SK-N-SH treated with all-trans-retinoic acid at 6 μM for 48 hours (cell line): Measurements from ENCODE around the gene ZNF341.

ENCODE experiments used
- ATAC-seq: fragments of 200-7000 bp; cut with Tn5 transposase; 3 replicates; pipeline ENCODE4 v1.9.1; 2020; ENCODE audit warnings: mild to moderate bottlenecking, moderate library complexity
- ARNTL ChIP-seq: fragments of 450-650 bp; formaldehyde crosslinking; IDR thresholded peaks from 2 replicates; pipeline ENCODE4 v1.5.0; 2020; ENCODE audit warnings: low read depth, mild to moderate bottlenecking, moderate library complexity, borderline replicate concordance
- BACH2 ChIP-seq: fragments of 250-450 bp; sonication (Bioruptor Pico); IDR thresholded peaks from 2 replicates; pipeline ENCODE4 v1.9.0; 2021; ENCODE audit warnings: mild to moderate bottlenecking, borderline replicate concordance
- CSDC2 ChIP-seq: fragments of 250-450 bp; sonication (Bioruptor Pico); IDR thresholded peaks from 2 replicates; pipeline ENCODE4 v1.5.0; 2020; ENCODE audit warnings: mild to moderate bottlenecking, moderate library complexity
- ESRRG ChIP-seq: fragments of 250-450 bp; sonication (Bioruptor Pico); IDR thresholded peaks from 2 replicates; pipeline ENCODE4 v1.6.1; 2021; ENCODE audit warnings: mild to moderate bottlenecking
- GLIS3 ChIP-seq: fragments of 250-450 bp; sonication (Bioruptor Pico); IDR thresholded peaks from 2 replicates; pipeline ENCODE4 v1.5.0; 2020; ENCODE audit warnings: mild to moderate bottlenecking, moderate library complexity
- ISL1 ChIP-seq: fragments of 250-450 bp; sonication (Bioruptor Pico); IDR thresholded peaks from 2 replicates; pipeline ENCODE4 v2.1.2; 2022; ENCODE audit warnings: mild to moderate bottlenecking, moderate library complexity
- OSR1 ChIP-seq: fragments of 250-450 bp; sonication (Bioruptor Pico); IDR thresholded peaks from 2 replicates; pipeline ENCODE4 v1.8.0; 2022; ENCODE audit warnings: moderate library complexity, mild to moderate bottlenecking, inconsistent platforms
- PPARA ChIP-seq: fragments of 250-450 bp; sonication (Bioruptor Pico); IDR thresholded peaks from 2 replicates; pipeline ENCODE4 v1.5.0; 2020; ENCODE audit warnings: mild to moderate bottlenecking, borderline replicate concordance
- RARB ChIP-seq: fragments of 250-450 bp; sonication (Bioruptor Pico); IDR thresholded peaks from 2 replicates; pipeline ENCODE4 v1.8.0; 2021; ENCODE audit warnings: mild to moderate bottlenecking, moderate library complexity
- SNAI2 ChIP-seq: fragments of 250-450 bp; sonication (Bioruptor Pico); IDR thresholded peaks from 2 replicates; pipeline ENCODE4 v1.5.0; 2020; ENCODE audit warnings: mild to moderate bottlenecking, moderate library complexity
- TCF4 ChIP-seq: fragments of 250-450 bp; sonication (Bioruptor Pico); IDR thresholded peaks from 2 replicates; pipeline ENCODE4 v1.8.0; 2021; ENCODE audit warnings: mild to moderate bottlenecking, moderate library complexity, borderline replicate concordance
- TOX ChIP-seq: fragments of 250-450 bp; sonication (Bioruptor Pico); IDR thresholded peaks from 2 replicates; pipeline ENCODE4 v1.8.0; 2021; ENCODE audit warnings: mild to moderate bottlenecking, moderate library complexity, borderline replicate concordance
- ZNF565 ChIP-seq: fragments of 450-650 bp; formaldehyde crosslinking; conservative IDR thresholded peaks from 2 replicates; pipeline ENCODE4 v1.5.0; 2020; ENCODE audit warnings: low read depth, mild to moderate bottlenecking, moderate library complexity
- ZNF70 ChIP-seq: fragments of 450-650 bp; formaldehyde crosslinking; IDR thresholded peaks from 2 replicates; pipeline ENCODE4 v1.5.0; 2020; ENCODE audit warnings: mild to moderate bottlenecking, moderate library complexity
- TF ChIP-seq, protein P1 (sequence below): fragments of 250-450 bp; sonication (Bioruptor Pico); IDR thresholded peaks from 2 replicates; pipeline ENCODE4 v1.8.0; 2020; ENCODE audit warnings: mild to moderate bottlenecking, moderate library complexity, borderline replicate concordance
- TF ChIP-seq, protein P2 (sequence below): fragments of 250-450 bp; sonication (Bioruptor Pico); IDR thresholded peaks from 2 replicates; pipeline ENCODE4 v1.5.0; 2020; ENCODE audit warnings: mild to moderate bottlenecking, moderate library complexity
- TF ChIP-seq, protein P3 (sequence below): fragments of 250-450 bp; sonication (Bioruptor Pico); IDR thresholded peaks from 2 replicates; pipeline ENCODE4 v1.8.0; 2021; ENCODE audit warnings: low read depth, mild to moderate bottlenecking, moderate library complexity, borderline replicate concordance

ZNF341 gene

DNA sequence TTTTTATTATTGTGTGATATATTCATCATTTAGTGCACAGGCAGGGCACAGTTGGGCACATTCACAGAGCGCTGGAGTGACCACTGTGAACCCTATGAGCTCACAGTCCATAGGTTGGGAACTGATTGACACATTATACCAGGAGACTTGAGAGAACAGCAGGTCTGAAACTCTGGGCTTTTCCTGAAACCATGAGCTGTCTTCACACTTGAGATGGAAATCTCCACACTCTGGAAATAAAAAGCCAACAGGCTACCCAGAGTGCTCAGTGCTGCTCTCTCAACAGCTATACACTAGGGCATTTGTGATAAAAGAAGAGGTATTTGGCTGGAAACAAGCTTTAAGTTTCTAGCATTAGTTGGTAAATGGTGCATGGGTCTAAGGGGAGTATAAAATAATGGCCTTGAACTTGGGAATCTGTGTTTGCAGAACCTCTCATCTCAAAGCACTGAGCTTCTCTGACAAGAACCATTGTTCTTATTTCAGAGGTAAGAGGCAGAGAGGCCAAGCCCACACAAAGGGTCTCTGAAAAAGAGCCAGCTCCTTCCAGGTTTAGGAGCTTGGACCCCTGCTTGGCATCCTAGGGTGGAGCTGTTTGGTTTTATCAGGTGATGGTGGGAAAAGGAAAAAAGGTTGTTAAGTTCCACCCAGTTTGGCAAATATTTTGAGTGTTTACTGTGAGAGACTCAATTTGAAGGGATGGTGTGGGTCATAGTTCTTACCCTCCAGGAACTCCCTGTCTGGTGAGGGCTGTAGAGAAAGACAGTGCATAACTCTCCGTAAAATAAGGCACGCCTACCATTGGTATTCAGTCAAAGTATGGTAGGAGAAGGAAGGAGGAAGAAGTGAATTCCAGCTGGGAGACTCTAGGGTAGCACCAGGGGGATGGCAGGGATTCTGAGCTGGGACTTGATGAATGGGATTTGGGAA, 93.8 kb downstream of the ZNF341 start (continued):
- TF ChIP-seq, protein P1, sequence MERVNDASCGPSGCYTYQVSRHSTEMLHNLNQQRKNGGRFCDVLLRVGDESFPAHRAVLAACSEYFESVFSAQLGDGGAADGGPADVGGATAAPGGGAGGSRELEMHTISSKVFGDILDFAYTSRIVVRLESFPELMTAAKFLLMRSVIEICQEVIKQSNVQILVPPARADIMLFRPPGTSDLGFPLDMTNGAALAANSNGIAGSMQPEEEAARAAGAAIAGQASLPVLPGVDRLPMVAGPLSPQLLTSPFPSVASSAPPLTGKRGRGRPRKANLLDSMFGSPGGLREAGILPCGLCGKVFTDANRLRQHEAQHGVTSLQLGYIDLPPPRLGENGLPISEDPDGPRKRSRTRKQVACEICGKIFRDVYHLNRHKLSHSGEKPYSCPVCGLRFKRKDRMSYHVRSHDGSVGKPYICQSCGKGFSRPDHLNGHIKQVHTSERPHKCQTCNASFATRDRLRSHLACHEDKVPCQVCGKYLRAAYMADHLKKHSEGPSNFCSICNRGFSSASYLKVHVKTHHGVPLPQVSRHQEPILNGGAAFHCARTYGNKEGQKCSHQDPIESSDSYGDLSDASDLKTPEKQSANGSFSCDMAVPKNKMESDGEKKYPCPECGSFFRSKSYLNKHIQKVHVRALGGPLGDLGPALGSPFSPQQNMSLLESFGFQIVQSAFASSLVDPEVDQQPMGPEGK (CRISPR knock-in tag) = no peak

DNA sequence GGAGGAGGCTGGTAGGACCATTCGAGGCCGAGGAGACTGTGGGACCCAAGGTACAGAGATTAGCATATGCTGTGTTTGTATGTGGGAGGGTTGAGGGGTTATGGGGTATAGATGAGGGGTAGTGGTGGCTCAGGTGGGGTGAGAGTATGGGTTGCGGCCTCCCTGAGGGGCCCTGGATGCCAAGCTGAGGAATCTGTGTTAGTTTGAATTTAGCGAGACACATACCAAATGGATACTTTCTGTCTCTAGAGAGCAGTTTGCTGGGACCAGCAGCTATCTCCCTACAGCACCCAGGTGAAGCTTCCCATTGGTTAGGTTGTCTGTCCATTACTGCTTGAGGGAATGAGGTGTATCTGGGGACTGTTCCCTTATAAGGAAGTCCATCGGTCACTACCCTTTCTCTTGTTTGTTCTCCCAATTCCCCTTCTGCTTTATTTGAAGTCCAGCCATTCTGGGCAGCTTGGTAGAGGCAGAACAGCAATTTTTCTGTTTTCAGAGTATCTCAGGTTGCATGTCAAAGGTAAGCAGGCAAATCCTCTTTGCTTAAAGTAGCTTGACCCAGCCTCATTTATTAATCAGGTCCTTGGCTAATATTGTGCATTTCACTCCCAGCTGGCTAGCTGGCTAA, 94.6 kb downstream of the ZNF341 start:
- no peak; the same call in 2 of the 3 replicates for ATAC-seq
- no peak for TF ChIP-seq TOX (CRISPR knock-in tag)
- TF ChIP-seq ZNF565 (CRISPR knock-in tag) = no peak
- no peak for TF ChIP-seq TCF4
- no peak for TF ChIP-seq ISL1
- TF ChIP-seq RARB (CRISPR knock-in tag) = no peak
- TF ChIP-seq ARNTL (CRISPR knock-in tag) = no peak
- no peak for TF ChIP-seq OSR1
- no peak for TF ChIP-seq ZNF70 (CRISPR knock-in tag)
- TF ChIP-seq, protein P2, sequence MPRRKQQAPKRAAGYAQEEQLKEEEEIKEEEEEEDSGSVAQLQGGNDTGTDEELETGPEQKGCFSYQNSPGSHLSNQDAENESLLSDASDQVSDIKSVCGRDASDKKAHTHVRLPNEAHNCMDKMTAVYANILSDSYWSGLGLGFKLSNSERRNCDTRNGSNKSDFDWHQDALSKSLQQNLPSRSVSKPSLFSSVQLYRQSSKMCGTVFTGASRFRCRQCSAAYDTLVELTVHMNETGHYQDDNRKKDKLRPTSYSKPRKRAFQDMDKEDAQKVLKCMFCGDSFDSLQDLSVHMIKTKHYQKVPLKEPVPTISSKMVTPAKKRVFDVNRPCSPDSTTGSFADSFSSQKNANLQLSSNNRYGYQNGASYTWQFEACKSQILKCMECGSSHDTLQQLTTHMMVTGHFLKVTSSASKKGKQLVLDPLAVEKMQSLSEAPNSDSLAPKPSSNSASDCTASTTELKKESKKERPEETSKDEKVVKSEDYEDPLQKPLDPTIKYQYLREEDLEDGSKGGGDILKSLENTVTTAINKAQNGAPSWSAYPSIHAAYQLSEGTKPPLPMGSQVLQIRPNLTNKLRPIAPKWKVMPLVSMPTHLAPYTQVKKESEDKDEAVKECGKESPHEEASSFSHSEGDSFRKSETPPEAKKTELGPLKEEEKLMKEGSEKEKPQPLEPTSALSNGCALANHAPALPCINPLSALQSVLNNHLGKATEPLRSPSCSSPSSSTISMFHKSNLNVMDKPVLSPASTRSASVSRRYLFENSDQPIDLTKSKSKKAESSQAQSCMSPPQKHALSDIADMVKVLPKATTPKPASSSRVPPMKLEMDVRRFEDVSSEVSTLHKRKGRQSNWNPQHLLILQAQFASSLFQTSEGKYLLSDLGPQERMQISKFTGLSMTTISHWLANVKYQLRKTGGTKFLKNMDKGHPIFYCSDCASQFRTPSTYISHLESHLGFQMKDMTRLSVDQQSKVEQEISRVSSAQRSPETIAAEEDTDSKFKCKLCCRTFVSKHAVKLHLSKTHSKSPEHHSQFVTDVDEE (CRISPR knock-in tag) = no peak
- TF ChIP-seq, protein P3, sequence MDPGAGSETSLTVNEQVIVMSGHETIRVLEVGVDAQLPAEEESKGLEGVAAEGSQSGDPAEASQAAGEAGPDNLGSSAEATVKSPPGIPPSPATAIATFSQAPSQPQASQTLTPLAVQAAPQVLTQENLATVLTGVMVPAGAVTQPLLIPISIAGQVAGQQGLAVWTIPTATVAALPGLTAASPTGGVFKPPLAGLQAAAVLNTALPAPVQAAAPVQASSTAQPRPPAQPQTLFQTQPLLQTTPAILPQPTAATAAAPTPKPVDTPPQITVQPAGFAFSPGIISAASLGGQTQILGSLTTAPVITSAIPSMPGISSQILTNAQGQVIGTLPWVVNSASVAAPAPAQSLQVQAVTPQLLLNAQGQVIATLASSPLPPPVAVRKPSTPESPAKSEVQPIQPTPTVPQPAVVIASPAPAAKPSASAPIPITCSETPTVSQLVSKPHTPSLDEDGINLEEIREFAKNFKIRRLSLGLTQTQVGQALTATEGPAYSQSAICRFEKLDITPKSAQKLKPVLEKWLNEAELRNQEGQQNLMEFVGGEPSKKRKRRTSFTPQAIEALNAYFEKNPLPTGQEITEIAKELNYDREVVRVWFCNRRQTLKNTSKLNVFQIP (CRISPR knock-in tag) = no peak

DNA sequence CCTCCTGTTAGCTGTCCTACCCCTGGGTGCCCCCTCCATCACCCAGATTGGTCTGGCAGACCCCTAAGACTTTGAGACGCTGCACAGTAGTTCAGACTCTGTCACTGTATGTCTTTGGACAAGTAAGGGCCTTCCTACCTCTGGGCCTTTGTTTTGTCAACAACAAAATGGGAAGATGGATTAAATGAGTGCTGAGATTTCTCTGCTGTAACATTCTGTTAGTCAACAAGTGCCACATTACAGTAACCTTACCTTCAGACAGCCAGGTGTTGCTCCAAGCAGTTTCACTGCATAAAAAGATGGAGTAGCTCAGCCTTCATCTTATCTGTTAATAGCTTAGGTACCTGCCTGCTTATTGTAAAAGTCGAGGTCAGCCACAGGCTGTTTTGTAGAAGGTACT, 95.3 kb downstream of the ZNF341 start:
- TF ChIP-seq ISL1 (no peak), ESRRG (CRISPR knock-in tag) (no peak), PPARA (CRISPR knock-in tag) (no peak), CSDC2 (CRISPR knock-in tag) (no peak), TOX (CRISPR knock-in tag) (no peak), BACH2 (CRISPR knock-in tag) (no peak), GLIS3 (CRISPR knock-in tag) (no peak), OSR1 (no peak), SNAI2 (no peak), ARNTL (CRISPR knock-in tag) (no peak)
- TF ChIP-seq, protein P1 (CRISPR knock-in tag) = no peak
- TF ChIP-seq, protein P3 (CRISPR knock-in tag) = no peak
- ATAC-seq = no peak
